Stimulated activated CD4-positive, alpha-beta T cell treated with anti-CD3 and anti-CD28 coated beads, Interleukin-4, amount 100 ng/mL, for 4 hours (primary cell): ENCODE results near the gene LEF1.
"Not testable (repeated sequence)": the region's sequence is repeated elsewhere in the genome, so short reads cannot be mapped to it uniquely, and the experiment has no call there.

Experiments used
- DNase-seq, 2 experiments: peaks; one replicate each; pipeline ENCODE4 v3.0.0-alpha.2; 2020

The LEF1 gene

GRCh38 chr4:108055787-108056186, 112.9 kb downstream of the LEF1 start:
- no peak for DNase-seq

GRCh38 chr4:108054025-108054638, 114.6 kb downstream of the LEF1 start:
- no peak for DNase-seq

GRCh38 chr4:108053251-108053711, 115.5 kb downstream of the LEF1 start:
- DNase-seq = no peak

- DNase-seq = no peak
Measured at GRCh38 chr4:108052558-108053120, 116.1 kb downstream of the LEF1 start.

GRCh38 chr4:108051343-108051742, 117.4 kb downstream of the LEF1 start:
- DNase-seq = no peak

- not testable (repeated sequence) for DNase-seq
Measured at GRCh38 chr4:108050166-108051111, 118.3 kb downstream of the LEF1 start.

- DNase-seq = peak in 1 of 2 experiments; percentile 44
Measured at GRCh38 chr4:108049406-108049805, 119.3 kb downstream of the LEF1 start.

- no peak for DNase-seq
Measured at GRCh38 chr4:108048997-108049396, 119.7 kb downstream of the LEF1 start.

GRCh38 chr4:108048157-108048556, 120.6 kb downstream of the LEF1 start:
- DNase-seq = no peak

- no peak for DNase-seq
Measured at GRCh38 chr4:108047199-108047598, 121.5 kb downstream of the LEF1 start.

GRCh38 chr4:108045687-108046024, 123.1 kb downstream of the LEF1 start:
- DNase-seq = no peak

GRCh38 chr4:108044951-108045686, 123.6 kb downstream of the LEF1 start:
- no peak for DNase-seq

- no peak for DNase-seq
Measured at GRCh38 chr4:108043526-108043925, 125.2 kb downstream of the LEF1 start.

GRCh38 chr4:108042927-108043326, 125.8 kb downstream of the LEF1 start:
- DNase-seq = no peak

- DNase-seq = no peak
Measured at GRCh38 chr4:108037884-108038283, 130.8 kb downstream of the LEF1 start.

- DNase-seq = peak; percentile 38 to 76
Measured at GRCh38 chr4:108036213-108036612, 132.5 kb downstream of the LEF1 start.

GRCh38 chr4:108035691-108036090, 133.0 kb downstream of the LEF1 start:
- DNase-seq = no peak

GRCh38 chr4:108034565-108034964, 134.2 kb downstream of the LEF1 start:
- peak in 1 of 2 experiments; percentile 42 for DNase-seq

GRCh38 chr4:108033348-108033747, 135.4 kb downstream of the LEF1 start:
- no peak for DNase-seq

- DNase-seq = peak; percentile 33 to 69
Measured at GRCh38 chr4:108031427-108032083, 137.2 kb downstream of the LEF1 start.

GRCh38 chr4:108030332-108030731, 138.4 kb downstream of the LEF1 start:
- DNase-seq = peak; percentile 58 to 78

- DNase-seq = no peak
Measured at GRCh38 chr4:108029731-108030130, 139.0 kb downstream of the LEF1 start.
